ENCODE results near the gene BOLA3. TPM values are rescaled to one million over a fixed set of nuclear protein-coding genes. Genes with fewer than 3 reads are reported as not detected.

The BOLA3 gene
- total and polyA plus RNA-seq, 10 of the 15 experiments (the other 5 are each of a cell fraction or from before 2014, with no cell fraction given), result 62.6 to 300 (median 134) TPM

GRCh38 chr2:74095632-74096031 is 52.1 kb downstream of the BOLA3 start:
- ATAC-seq, result no peak
- Histone ChIP-seq H3K27me3 (replicated peaks in 1 of 2; ENCODE audit: control insufficient read depth in 2 of 2, insufficient read depth in 2 of 2, low read length in 1 of 2) (no peaks in the 10 kb centered on the region), H3K9me3 (replicated peaks; ENCODE audit: control insufficient read depth, insufficient read depth, low read length) (no peaks in the 10 kb centered on the region), H2AFZ (ENCODE audit: control insufficient read depth, low read depth, low read length) (no peak overlapping the region), H3K36me3 (ENCODE audit: control insufficient read depth in 2 of 2, insufficient read depth in 2 of 2, low read length in 1 of 2) (peaks cover 37 to 45% of the 10 kb centered on the region in 2 experiments), H3K27ac (ENCODE audit: control insufficient read depth, insufficient read depth) (no peak overlapping the region), H3K4me2 (ENCODE audit: control insufficient read depth, insufficient read depth) (no peak overlapping the region), H3K4me3 (no peak overlapping the region), H4K20me1 (ENCODE audit: control insufficient read depth, insufficient read depth) (no peaks in the 10 kb centered on the region), H3K79me2 (ENCODE audit: control insufficient read depth, insufficient read depth, low read length) (no peaks in the 10 kb centered on the region), H3K4me1 (ENCODE audit: control insufficient read depth, insufficient read depth, low read length) (no peaks in the 10 kb centered on the region), H3K9ac (ENCODE audit: control insufficient read depth, insufficient read depth, low read length) (no peak overlapping the region)
- ChIA-PET RAD21 (ENCODE audit: unreplicated experiment) (no interaction called here), SMC1A (ENCODE audit: uncharacterized antibody, unreplicated experiment) (interaction anchor here (1.0 to 1.2 kb wide), 2 partner anchors 148 to 274 kb away, joined by 4 read pairs; no protein-coding TSS in a partner anchor), CTCF (interaction anchor here (0.6 kb wide), 1 partner anchor 79 kb away, joined by 3 read pairs; no protein-coding TSS in a partner anchor), POLR2A (no interaction called here)
- DNase-seq (ENCODE audit: low read depth, low spot score), result no peak
- FAIRE-seq, result no peak
- WGBS (ENCODE audit: insufficient coverage, insufficient replicate concordance, low lambda C conversion rate, missing lambda C conversion rate), result 100% methylated on average over 3 of the region's 3 CpGs
- BruUV-seq (replicated peaks), result no TSS peak
- TF ChIP-seq POU2F2 (IDR thresholded peaks at IDR 0.05; ENCODE audit: borderline replicate concordance, low read depth, low read length) (no peak), TAF1 (IDR thresholded peaks at IDR 0.05; ENCODE audit: borderline replicate concordance, low read depth, low read length) (no peak), MEF2B (IDR thresholded peaks at IDR 0.05; ENCODE audit: partially characterized antibody, poor library complexity, severe bottlenecking) (no peak), ASH2L (IDR thresholded peaks at IDR 0.05; ENCODE audit: borderline replicate concordance, low read depth) (no peak), STAT1 (conservative IDR thresholded peaks at IDR 0.05) (no peak), EGR1 (IDR thresholded peaks at IDR 0.05; ENCODE audit: borderline replicate concordance in 1 of 2, low read depth in 2 of 2, low read length in 2 of 2) (no peak), SMAD1 (IDR thresholded peaks at IDR 0.05; ENCODE audit: low read depth, partially characterized antibody) (no peak), TCF12 (IDR thresholded peaks at IDR 0.05; ENCODE audit: low read depth, low read length) (no peak)
- in situ Hi-C loops (cut with MboI) (no loop called here), intact Hi-C loops (cut with micrococcal nuclease; ENCODE audit: unreplicated experiment) (no loop called here)

DNA sequence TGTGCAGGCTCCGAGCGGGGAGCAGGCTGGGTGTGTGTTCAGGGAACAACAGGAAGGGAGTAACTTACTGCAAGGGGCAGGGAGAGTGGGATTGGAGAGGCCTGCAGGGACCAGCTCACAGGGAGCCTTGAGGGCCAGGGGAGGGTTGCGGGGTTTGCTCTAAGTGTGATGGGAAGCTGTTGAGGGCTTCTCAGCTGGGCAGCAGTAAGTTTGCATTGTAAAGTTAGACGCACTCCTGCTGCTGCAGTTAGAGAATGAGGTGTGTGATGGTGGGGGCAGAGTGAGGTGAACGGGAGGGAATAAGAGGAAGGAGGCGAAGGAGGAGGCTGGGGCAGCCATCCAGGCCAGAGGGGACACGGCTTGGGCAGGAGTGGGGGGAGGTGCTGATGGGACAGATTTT is 53.4 kb downstream of the BOLA3 start:
- Histone ChIP-seq H4K20me1 (ENCODE audit: control insufficient read depth, insufficient read depth) (no peaks in the 10 kb centered on the region), H3K27ac (ENCODE audit: control insufficient read depth, insufficient read depth) (no peak overlapping the region), H3K79me2 (ENCODE audit: control insufficient read depth, insufficient read depth, low read length) (no peaks in the 10 kb centered on the region), H3K27me3 (replicated peaks in 1 of 2; ENCODE audit: control insufficient read depth in 2 of 2, insufficient read depth in 2 of 2, low read length in 1 of 2) (no peaks in the 10 kb centered on the region), H3K9ac (ENCODE audit: control insufficient read depth, insufficient read depth, low read length) (no peak overlapping the region), H3K4me2 (ENCODE audit: control insufficient read depth, insufficient read depth) (no peak overlapping the region), H3K4me1 (ENCODE audit: control insufficient read depth, insufficient read depth, low read length) (no peaks in the 10 kb centered on the region), H3K9me3 (replicated peaks; ENCODE audit: control insufficient read depth, insufficient read depth, low read length) (no peaks in the 10 kb centered on the region), H2AFZ (ENCODE audit: control insufficient read depth, low read depth, low read length) (no peak overlapping the region), H3K4me3 (no peak overlapping the region), H3K36me3 (ENCODE audit: control insufficient read depth in 2 of 2, insufficient read depth in 2 of 2, low read length in 1 of 2) (peaks cover 39 to 44% of the 10 kb centered on the region in 2 experiments)
- BruUV-seq (replicated peaks), result no TSS peak
- ChIA-PET POLR2A (no interaction called here), CTCF (no interaction called here), SMC1A (ENCODE audit: uncharacterized antibody, unreplicated experiment) (interaction anchor here (1.2 kb wide), 1 partner anchor 147 kb away, joined by 4 read pairs; no protein-coding TSS in a partner anchor), RAD21 (ENCODE audit: unreplicated experiment) (no interaction called here)
- DNase-seq (ENCODE audit: low read depth, low spot score), result no peak
- in situ Hi-C loops (cut with MboI) (no loop called here), intact Hi-C loops (cut with micrococcal nuclease; ENCODE audit: unreplicated experiment) (no loop called here)
- ATAC-seq, result no peak
- FAIRE-seq, result no peak
- 98% methylated on average over 7 of the region's 7 CpGs for WGBS (ENCODE audit: insufficient coverage, insufficient replicate concordance, low lambda C conversion rate, missing lambda C conversion rate)
- TF ChIP-seq RB1 (IDR thresholded peaks at IDR 0.05; ENCODE audit: borderline replicate concordance) (no peak), IKZF1 (conservative IDR thresholded peaks at IDR 0.05) (no peak), ZNF622 (IDR thresholded peaks at IDR 0.05) (no peak)
- TF ChIP-seq, protein P1, sequence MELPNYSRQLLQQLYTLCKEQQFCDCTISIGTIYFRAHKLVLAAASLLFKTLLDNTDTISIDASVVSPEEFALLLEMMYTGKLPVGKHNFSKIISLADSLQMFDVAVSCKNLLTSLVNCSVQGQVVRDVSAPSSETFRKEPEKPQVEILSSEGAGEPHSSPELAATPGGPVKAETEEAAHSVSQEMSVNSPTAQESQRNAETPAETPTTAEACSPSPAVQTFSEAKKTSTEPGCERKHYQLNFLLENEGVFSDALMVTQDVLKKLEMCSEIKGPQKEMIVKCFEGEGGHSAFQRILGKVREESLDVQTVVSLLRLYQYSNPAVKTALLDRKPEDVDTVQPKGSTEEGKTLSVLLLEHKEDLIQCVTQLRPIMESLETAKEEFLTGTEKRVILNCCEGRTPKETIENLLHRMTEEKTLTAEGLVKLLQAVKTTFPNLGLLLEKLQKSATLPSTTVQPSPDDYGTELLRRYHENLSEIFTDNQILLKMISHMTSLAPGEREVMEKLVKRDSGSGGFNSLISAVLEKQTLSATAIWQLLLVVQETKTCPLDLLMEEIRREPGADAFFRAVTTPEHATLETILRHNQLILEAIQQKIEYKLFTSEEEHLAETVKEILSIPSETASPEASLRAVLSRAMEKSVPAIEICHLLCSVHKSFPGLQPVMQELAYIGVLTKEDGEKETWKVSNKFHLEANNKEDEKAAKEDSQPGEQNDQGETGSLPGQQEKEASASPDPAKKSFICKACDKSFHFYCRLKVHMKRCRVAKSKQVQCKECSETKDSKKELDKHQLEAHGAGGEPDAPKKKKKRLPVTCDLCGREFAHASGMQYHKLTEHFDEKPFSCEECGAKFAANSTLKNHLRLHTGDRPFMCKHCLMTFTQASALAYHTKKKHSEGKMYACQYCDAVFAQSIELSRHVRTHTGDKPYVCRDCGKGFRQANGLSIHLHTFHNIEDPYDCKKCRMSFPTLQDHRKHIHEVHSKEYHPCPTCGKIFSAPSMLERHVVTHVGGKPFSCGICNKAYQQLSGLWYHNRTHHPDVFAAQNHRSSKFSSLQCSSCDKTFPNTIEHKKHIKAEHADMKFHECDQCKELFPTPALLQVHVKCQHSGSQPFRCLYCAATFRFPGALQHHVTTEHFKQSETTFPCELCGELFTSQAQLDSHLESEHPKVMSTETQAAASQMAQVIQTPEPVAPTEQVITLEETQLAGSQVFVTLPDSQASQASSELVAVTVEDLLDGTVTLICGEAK (IDR thresholded peaks at IDR 0.05; ENCODE audit: borderline replicate concordance), result no peak
